ENCODE data around the gene C11orf68.

C11orf68 gene

GRCh38 chr11:65911682-65912568, 6.9 kb downstream of the C11orf68 start:
- TF ChIP-seq SIN3A (IDR thresholded peaks at IDR 0.05; ENCODE audit: borderline replicate concordance, insufficient read depth, low read length) (peak; percentile 74; the same call in 1 of the 2 replicates), REST (IDR thresholded peaks at IDR 0.05; ENCODE audit: insufficient read depth in 1 of 2, low read depth in 2 of 2, low read length in 2 of 2) (peak in 1 of 2 experiments; percentile 41; a peak in 1 of 4 replicates), FOXP2 (optimal IDR thresholded peaks at IDR 0.05; ENCODE audit: borderline replicate concordance, extremely low read depth, extremely low read length, insufficient read depth) (no peak), POLR2AphosphoS5 (IDR thresholded peaks at IDR 0.05; ENCODE audit: low read depth, low read length) (peak; percentile 37; the same call in 1 of the 2 replicates), TAF1 (IDR thresholded peaks at IDR 0.05; ENCODE audit: borderline replicate concordance, insufficient read depth, low read length) (no peak)

GRCh38 chr11:65907878-65908277, 11.0 kb downstream of the C11orf68 start:
- TF ChIP-seq SIN3A (IDR thresholded peaks at IDR 0.05; ENCODE audit: borderline replicate concordance, insufficient read depth, low read length) (no peak), TAF1 (IDR thresholded peaks at IDR 0.05; ENCODE audit: borderline replicate concordance, insufficient read depth, low read length) (no peak), POLR2AphosphoS5 (IDR thresholded peaks at IDR 0.05; ENCODE audit: low read depth, low read length) (no peak), FOXP2 (optimal IDR thresholded peaks at IDR 0.05; ENCODE audit: borderline replicate concordance, extremely low read depth, extremely low read length, insufficient read depth) (no peak), REST (IDR thresholded peaks at IDR 0.05; ENCODE audit: insufficient read depth in 1 of 2, low read depth in 2 of 2, low read length in 2 of 2) (no peak)

- TF ChIP-seq REST (IDR thresholded peaks at IDR 0.05; ENCODE audit: insufficient read depth in 1 of 2, low read depth in 2 of 2, low read length in 2 of 2) (no peak), TAF1 (IDR thresholded peaks at IDR 0.05; ENCODE audit: borderline replicate concordance, insufficient read depth, low read length) (no peak), SIN3A (IDR thresholded peaks at IDR 0.05; ENCODE audit: borderline replicate concordance, insufficient read depth, low read length) (no peak), FOXP2 (optimal IDR thresholded peaks at IDR 0.05; ENCODE audit: borderline replicate concordance, extremely low read depth, extremely low read length, insufficient read depth) (no peak), POLR2AphosphoS5 (IDR thresholded peaks at IDR 0.05; ENCODE audit: low read depth, low read length) (no peak)
Measured at GRCh38 chr11:65906602-65907001, 12.3 kb downstream of the C11orf68 start.

DNA sequence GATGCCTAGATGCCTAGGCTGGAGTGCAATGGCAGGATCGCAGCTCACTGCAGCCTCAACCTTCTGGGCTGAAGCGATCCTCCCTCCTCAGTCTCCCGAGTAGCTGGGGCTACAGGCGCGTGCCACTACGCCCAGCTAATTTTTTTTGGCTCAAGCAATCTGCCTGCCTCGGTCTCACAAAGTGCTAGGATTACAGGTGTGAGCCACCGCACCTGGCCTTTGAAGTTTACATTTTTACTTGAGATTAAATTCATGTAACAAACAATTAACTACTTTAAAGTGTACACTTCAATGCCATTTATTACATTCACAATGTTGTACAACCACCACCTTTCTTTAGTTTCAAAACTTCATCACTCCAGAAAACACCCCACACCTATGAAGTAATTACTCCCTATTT, 15.1 kb downstream of the C11orf68 start:
- TF ChIP-seq FOXP2 (optimal IDR thresholded peaks at IDR 0.05; ENCODE audit: borderline replicate concordance, extremely low read depth, extremely low read length, insufficient read depth) = no peak
- no peak for TF ChIP-seq TAF1 (IDR thresholded peaks at IDR 0.05; ENCODE audit: borderline replicate concordance, insufficient read depth, low read length)
- TF ChIP-seq REST (IDR thresholded peaks at IDR 0.05; ENCODE audit: insufficient read depth in 1 of 2, low read depth in 2 of 2, low read length in 2 of 2) = no peak
- TF ChIP-seq SIN3A (IDR thresholded peaks at IDR 0.05; ENCODE audit: borderline replicate concordance, insufficient read depth, low read length) = no peak
- no peak for TF ChIP-seq POLR2AphosphoS5 (IDR thresholded peaks at IDR 0.05; ENCODE audit: low read depth, low read length)

Data from PFSK-1 (cell line).